Suprapubic skin (tissue), 4 donors: ENCODE data around the gene EIF4E3.

Experiments used
- EP300 ChIP-seq: sonication (generic); formaldehyde crosslinking; IDR thresholded peaks from one replicate; pipeline ENCODE4 v1.6.1; 2017; ENCODE audit warnings: antibody characterized with exemption
- POLR2A ChIP-seq, 2 donors: fragments of 450-650 bp; IDR thresholded peaks; one replicate each; pipeline ENCODE4 v1.6.1; 2017; ENCODE audit warnings: antibody characterized with exemption in 2 of 2, mild to moderate bottlenecking in 2 of 2, moderate library complexity in 2 of 2
- POLR2AphosphoS5 ChIP-seq, 3 donors: sonication (generic); formaldehyde crosslinking; IDR thresholded peaks; one replicate each; pipeline ENCODE4 v1.6.1; 2017; ENCODE audit warnings: antibody characterized with exemption in 3 of 3
- TF ChIP-seq, protein P1 (sequence below), 2 donors: fragments of 200-600 bp in 1 of 2; fragments of 450-650 bp in 1 of 2; sonication (generic) in 1 of 2; IDR thresholded peaks; one replicate each; pipeline ENCODE4 v1.5.1; 2016 to 2019; ENCODE audit warnings: antibody characterized with exemption in 2 of 2, mild to moderate bottlenecking in 1 of 2, moderate library complexity in 1 of 2

DNA sequence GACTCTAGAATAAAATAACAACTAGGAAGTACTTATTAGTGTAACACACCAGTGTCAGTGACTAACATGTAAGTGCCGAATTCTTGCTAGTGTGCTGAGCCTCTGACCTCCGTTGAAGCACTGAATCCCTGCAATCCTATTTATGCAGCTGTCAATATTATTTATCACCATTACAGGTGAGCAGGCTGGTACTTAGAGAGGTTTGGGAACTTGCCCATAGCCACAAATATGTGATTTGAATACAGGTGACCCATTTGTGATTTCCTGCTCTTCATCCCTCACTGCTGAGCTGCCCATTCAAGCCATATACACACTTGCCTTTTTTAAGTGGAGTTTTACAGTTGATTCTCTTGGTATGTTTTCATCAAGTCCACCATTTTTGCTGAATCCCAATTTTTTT, 12.2 kb downstream of the EIF4E3 start:
- TF ChIP-seq POLR2A (IDR thresholded peaks at IDR 0.05): no peak
- TF ChIP-seq, protein P1, sequence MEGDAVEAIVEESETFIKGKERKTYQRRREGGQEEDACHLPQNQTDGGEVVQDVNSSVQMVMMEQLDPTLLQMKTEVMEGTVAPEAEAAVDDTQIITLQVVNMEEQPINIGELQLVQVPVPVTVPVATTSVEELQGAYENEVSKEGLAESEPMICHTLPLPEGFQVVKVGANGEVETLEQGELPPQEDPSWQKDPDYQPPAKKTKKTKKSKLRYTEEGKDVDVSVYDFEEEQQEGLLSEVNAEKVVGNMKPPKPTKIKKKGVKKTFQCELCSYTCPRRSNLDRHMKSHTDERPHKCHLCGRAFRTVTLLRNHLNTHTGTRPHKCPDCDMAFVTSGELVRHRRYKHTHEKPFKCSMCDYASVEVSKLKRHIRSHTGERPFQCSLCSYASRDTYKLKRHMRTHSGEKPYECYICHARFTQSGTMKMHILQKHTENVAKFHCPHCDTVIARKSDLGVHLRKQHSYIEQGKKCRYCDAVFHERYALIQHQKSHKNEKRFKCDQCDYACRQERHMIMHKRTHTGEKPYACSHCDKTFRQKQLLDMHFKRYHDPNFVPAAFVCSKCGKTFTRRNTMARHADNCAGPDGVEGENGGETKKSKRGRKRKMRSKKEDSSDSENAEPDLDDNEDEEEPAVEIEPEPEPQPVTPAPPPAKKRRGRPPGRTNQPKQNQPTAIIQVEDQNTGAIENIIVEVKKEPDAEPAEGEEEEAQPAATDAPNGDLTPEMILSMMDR (IDR thresholded peaks at IDR 0.05): no peak
- no peak for TF ChIP-seq EP300
- TF ChIP-seq POLR2AphosphoS5 (IDR thresholded peaks at IDR 0.05): no peak
